SJCRH30 (cell line): ENCODE data around the gene ZNF786. TPM values are rescaled to one million over a fixed set of nuclear protein-coding genes. Genes with fewer than 3 reads are reported as not detected.

Source experiments
- DNase-seq, 2 experiments: peaks; one replicate each; pipeline ENCODE4 v3.0.0-alpha.2; 2015 to 2020
- H3K27ac ChIP-seq: fragments of 250-450 bp; sonication (Bioruptor Pico); 2 replicates; pipeline ENCODE4 v1.5.1; 2020; ENCODE audit warnings: mild to moderate bottlenecking, moderate library complexity
- H3K27me3 ChIP-seq: fragments of 250-450 bp; sonication (Bioruptor Pico); 2 replicates; pipeline ENCODE4 v1.5.1; 2020; ENCODE audit warnings: mild to moderate bottlenecking, moderate library complexity
- H3K36me3 ChIP-seq: fragments of 250-450 bp; sonication (Bioruptor Pico); 2 replicates; pipeline ENCODE4 v1.5.1; 2020; ENCODE audit warnings: mild to moderate bottlenecking, moderate library complexity
- H3K4me1 ChIP-seq: fragments of 250-450 bp; sonication (Bioruptor Pico); 2 replicates; pipeline ENCODE4 v1.5.1; 2020; ENCODE audit warnings: mild to moderate bottlenecking, moderate library complexity
- H3K4me3 ChIP-seq: fragments of 250-450 bp; sonication (Bioruptor Pico); 2 replicates; pipeline ENCODE4 v1.5.1; 2020; ENCODE audit warnings: mild to moderate bottlenecking, moderate library complexity
- H3K9me3 ChIP-seq: fragments of 250-450 bp; sonication (Bioruptor Pico); replicated peaks from 2 replicates; pipeline ENCODE4 v1.5.1; 2020; ENCODE audit warnings: mild to moderate bottlenecking, moderate library complexity
- total RNA-seq: library from RNA; depleted of rRNA; stranded (reverse); fragments of >200 nt; shearing (Covaris generic); gene quantifications from 2 replicates; pipeline ENCODE4 v1.2.3, GENCODE V29; 2014; rRNA removed

ZNF786 gene, protein sequence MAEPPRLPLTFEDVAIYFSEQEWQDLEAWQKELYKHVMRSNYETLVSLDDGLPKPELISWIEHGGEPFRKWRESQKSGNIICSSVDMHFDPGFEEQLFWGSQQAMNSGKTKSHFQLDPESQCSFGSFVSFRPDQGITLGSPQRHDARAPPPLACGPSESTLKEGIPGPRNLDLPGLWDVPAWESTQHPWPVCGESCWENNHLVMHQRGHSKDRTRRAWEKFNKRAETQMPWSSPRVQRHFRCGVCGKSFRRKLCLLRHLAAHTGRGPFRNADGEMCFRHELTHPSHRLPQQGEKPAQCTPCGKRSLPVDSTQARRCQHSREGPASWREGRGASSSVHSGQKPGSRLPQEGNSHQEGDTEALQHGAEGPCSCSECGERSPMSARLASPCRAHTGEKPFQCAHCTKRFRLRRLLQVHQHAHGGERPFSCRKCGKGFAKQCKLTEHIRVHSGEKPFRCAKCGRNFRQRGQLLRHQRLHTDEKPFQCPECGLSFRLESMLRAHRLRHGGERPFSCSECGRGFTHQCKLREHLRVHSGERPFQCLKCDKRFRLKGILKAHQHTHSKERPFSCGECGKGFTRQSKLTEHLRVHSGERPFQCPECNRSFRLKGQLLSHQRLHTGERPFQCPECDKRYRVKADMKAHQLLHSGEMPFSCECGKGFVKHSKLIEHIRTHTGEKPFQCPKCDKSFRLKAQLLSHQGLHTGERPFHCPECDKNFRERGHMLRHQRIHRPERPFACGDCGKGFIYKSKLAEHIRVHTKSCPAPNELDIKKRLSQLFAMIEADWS
- 4.0 and 5.2 TPM in 2 replicates for total RNA-seq

DNA sequence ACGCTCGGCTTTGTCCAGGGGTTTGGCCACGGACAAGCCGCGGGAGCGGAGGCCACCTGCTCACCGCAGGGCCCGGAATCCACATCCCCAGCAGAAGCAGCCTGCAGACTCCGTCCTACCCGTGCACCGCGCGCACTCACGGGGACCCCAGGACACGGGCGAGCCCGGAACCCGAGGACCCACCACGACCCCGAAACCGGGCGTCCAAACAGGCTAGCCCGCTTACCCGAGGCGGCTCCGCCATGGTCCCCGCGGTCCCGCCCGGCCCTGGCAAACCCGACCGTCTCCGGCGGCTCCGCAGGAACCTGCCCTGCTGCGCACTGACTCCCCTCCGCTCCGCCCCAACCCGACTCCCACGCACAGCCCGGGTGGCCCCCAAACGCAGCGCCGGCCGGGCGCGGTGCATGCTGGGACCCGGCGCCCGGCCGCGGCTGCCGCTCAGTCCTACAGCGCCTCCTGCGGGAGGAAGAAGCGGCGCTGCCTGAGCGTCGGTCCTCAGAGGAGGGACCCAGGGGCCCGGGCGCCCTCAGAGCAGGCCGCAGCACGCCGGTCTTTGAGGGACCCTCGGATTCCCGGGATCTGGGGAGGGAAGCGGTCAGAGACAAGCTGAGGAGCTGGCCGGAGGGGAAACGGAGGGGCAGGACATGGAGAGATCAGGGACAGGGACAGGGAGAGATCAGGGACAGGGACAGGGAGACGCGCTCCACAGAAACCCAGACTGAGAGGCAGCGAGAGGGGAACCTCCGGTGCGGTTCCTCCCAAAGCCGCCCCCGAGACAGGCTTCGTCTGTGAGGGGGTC lies at the start of gene ZNF786:
Gene ZNF786, minus strand, starts transcription at position 322 of the 799 bp plus-strand sequence. Its CDS starts 78 bp downstream, at position 244.
- Histone ChIP-seq H3K9me3 (no peaks in the 10 kb centered on the region), H3K36me3 (no peaks in the 10 kb centered on the region), H3K27ac (peak within 1 kb of the TSS; percentile 61), H3K4me3 (peak within 1 kb of the TSS; percentile 91), H3K4me1 (no peaks in the 10 kb centered on the region), H3K27me3 (no peaks in the 10 kb centered on the region)
- DNase-seq, result peak; percentile 89 to 94

DNA sequence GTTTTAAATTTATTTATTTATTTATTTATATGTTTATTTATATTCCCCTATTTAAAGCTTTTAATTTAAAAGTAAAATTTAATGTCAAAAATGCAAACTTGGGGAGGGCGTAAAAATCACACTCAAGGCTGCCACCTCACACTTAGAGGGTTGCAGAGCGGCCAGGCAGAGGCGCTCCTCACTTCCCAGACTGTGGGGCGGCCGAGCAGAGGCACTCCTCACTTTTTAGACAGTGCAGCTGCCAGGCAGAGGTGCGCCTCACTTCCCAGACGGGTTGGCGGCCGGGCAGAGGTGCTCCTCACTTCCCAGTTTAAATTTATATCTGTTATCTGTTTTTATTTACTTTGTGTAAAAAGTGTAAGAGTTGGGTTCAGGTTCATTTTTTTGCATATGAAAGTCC lies 45.6 kb upstream of the ZNF786 start:
- H3K4me3 ChIP-seq, result no peak overlapping the region
- no peaks in the 10 kb centered on the region for H3K4me1 ChIP-seq
- peaks cover 4% of the 10 kb centered on the region; the same call in 1 of the 2 replicates for H3K36me3 ChIP-seq
- DNase-seq, result no peak
- H3K27ac ChIP-seq, result no peak overlapping the region
- H3K9me3 ChIP-seq, result peaks cover under 1% of the 10 kb centered on the region
- no peaks in the 10 kb centered on the region for H3K27me3 ChIP-seq

DNA sequence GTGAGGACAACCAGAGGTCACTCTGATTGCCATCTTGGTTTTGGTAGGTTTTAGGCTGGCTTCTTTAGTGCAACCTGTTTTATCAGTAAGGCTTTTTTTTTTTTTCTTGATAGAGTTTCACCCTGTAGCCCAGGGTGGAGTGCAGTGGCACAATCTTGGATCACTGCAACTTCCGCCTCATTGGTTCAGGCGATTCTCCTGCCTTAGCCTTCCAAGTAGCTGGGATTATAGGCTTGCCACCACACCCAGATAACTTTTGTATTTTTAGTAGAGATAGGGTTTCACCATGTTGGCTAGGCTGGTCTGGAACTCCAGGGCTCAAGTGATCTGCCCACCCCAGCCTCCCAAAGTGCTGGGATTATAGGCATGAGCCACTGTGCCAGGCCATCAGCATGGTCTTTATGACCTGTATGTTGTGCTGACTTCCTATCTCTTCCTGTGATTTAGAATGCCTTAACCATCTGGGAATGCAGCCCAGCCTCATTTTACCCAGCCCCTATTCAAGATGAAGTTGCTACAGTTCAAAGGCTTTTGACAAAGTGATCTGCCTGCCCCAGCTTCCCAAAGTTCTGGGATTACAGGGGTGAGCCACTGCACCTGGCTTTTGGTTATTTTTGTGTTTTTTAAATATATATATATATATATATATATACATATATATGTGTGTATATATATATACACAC lies 42.7 kb upstream of the ZNF786 start:
- DNase-seq, result no peak
- H3K4me3 ChIP-seq, result no peak overlapping the region
- peaks cover 10% of the 10 kb centered on the region for H3K9me3 ChIP-seq
- peaks cover under 1% of the 10 kb centered on the region; the same call in 1 of the 2 replicates for H3K4me1 ChIP-seq
- H3K27ac ChIP-seq, result no peak overlapping the region
- H3K27me3 ChIP-seq, result no peaks in the 10 kb centered on the region
- H3K36me3 ChIP-seq, result peaks cover 13% of the 10 kb centered on the region

DNA sequence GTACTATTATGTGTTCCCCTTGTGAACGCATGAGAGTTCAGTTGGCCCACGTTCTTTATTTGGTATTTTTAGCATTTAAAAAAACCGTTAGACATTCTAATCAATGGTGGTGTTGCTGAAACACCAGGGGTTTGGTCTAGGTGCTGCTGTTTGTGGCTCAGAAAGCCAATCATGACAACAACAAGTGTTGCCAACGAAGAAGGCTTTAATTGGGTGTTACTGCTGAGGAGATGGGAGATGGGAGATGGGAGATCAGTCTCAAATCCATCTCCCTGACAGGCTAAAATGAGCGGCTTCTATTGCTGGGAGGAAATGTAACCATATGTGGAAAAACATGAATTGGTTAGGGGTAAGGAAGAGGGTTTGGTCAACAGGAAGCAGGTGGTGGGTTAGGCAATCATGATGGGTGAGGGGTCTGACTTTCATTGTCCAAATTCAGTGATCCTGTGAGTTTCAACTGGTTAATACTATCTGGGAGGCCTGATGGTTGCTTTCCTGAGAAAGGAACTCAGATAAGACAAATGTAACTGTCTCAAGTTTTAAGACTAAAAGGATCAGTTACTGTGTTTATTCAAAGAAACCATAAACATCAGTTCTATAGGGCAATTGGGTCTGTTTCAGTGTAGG lies 40.2 kb upstream of the ZNF786 start:
- no peak for DNase-seq
- H3K9me3 ChIP-seq, result peaks cover 10% of the 10 kb centered on the region
- peaks cover 4% of the 10 kb centered on the region; the same call in 1 of the 2 replicates for H3K4me1 ChIP-seq
- H3K36me3 ChIP-seq, result peaks cover 13% of the 10 kb centered on the region
- no peaks in the 10 kb centered on the region for H3K27me3 ChIP-seq
- H3K4me3 ChIP-seq, result no peak overlapping the region
- no peak overlapping the region for H3K27ac ChIP-seq

DNA sequence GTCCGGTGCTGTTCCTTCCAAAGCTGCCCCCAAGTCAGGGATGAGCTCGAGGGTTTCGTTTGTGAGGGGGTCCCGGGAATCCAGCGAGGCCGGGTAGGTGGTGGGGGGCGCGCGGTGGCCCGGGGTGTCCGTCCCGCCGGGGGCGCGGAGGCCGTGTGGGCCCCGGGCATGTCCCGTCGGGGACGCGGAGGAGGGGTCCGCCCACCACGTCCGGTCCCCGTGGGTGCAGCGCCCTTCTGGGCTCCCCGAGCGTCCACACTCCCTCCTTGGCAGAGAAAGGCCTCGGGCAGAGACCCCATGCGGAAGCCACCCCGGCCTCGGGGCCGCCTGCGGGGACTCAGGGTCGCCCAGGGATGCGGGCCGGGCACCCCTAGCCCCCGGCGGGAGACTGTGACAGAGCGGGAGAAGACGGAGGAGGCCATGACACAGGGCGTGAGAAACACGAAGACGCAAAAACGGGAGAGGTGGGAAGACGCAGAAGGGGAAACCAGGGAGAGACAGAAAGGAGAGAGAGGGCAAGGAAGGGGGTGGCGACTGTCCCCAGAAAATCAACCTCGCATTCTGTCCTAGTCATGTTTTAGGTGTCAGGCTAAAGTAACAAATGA lies 36.2 kb upstream of the ZNF786 start:
- Histone ChIP-seq H3K4me1 (peaks cover 9% of the 10 kb centered on the region), H3K9me3 (peaks cover 10% of the 10 kb centered on the region), H3K27me3 (no peaks in the 10 kb centered on the region), H3K27ac (peak overlapping the region; percentile 55), H3K36me3 (peaks cover 12% of the 10 kb centered on the region), H3K4me3 (peak overlapping the region; percentile 85)
- DNase-seq, result peak; percentile 74 to 76

DNA sequence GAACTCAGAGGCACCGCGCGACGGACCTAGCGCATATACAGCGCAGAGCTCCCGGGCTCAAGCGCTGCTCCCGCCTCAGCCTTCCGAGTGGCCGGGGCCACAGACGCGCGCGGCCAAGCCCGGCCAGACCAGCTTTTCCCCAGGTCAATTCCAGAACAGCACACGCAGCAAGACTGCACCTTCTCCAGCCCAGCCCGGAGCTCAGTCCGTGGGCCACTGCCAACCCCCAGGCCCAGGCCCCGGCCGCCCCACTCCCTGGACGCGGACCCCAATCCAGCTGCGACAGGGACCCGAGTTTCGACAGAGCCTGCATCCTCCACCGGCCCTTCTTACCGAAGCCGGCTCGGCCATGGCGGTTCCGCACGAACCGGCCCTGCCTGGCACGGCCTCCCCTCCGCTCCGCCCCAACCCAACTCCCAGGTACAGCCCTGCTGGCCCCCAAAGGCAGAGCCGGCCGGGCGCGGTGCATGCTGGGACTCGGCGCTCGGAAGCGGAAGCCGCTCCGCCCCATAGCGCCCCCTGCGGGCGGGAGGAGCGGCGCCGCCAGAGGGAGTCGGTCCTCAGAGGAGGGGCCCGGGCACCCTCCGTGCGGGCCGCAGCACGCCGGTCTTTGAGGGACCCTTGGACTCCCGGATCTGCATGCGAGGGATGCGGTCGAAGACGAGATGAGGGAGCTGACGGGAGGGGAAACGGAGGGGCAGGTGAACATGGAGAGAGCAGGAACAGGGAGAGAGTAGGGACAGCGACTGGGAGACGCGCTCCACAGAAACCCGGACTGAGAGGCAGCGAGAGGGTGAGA lies 35.5 kb upstream of the ZNF786 start, which contains the start of gene ZNF425:
Gene ZNF425, minus strand, starts transcription at position 462 of the 799 bp plus-strand sequence. Its CDS starts 111 bp downstream, at position 351.
- H3K9me3 ChIP-seq, result peaks cover 9% of the 10 kb centered on the region

DNA sequence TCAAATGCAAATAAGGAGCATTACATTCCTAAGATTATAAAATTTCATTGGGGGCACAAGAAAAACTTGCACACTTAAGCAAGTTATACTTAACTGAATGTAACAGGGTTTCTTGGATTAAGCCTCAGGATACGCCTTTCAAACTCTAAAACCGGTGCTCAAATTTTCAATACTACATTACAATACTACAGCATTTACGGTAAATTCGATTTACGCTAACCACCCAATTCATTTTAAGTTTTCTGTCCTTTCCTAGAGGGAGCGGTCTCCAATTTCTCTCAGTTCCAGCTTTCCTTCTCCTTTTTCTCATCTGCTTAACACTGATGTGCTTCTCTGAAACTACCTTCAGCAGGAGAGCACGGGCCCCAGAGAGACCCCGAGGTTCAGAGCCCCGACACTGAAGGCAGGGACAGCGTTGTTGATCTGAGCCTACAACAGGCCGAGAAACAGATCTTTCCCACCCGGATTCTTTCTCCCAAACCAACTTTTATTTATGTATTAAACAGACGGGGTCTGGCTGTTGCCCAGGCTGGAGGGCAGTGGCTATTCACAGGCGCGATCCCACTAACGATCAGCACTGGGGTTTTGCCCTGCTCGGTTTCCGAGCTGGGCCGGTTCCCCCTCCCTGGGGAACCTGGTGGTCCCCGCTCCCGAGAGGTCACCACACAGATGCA lies 34.8 kb upstream of the ZNF786 start:
- peaks cover 2% of the 10 kb centered on the region for H3K36me3 ChIP-seq
- H3K4me1 ChIP-seq, result peaks cover 9% of the 10 kb centered on the region
- H3K27me3 ChIP-seq, result no peaks in the 10 kb centered on the region
- H3K27ac ChIP-seq, result peak overlapping the region; percentile 55
- peak in 1 of 2 experiments; percentile 42 for DNase-seq
- peak overlapping the region; percentile 85 for H3K4me3 ChIP-seq
- H3K9me3 ChIP-seq, result peaks cover 2% of the 10 kb centered on the region

More for the DNA sequence above, 35.5 kb upstream of the ZNF786 start, which contains the start of gene ZNF425:
- no peaks in the 10 kb centered on the region for H3K27me3 ChIP-seq
- peak; percentile 90 to 95 for DNase-seq
- H3K4me3 ChIP-seq, result peak within 1 kb of the TSS; percentile 85
- H3K36me3 ChIP-seq, result peaks cover 9% of the 10 kb centered on the region
- peaks cover 9% of the 10 kb centered on the region for H3K4me1 ChIP-seq
- H3K27ac ChIP-seq, result peak within 1 kb of the TSS; percentile 55

DNA sequence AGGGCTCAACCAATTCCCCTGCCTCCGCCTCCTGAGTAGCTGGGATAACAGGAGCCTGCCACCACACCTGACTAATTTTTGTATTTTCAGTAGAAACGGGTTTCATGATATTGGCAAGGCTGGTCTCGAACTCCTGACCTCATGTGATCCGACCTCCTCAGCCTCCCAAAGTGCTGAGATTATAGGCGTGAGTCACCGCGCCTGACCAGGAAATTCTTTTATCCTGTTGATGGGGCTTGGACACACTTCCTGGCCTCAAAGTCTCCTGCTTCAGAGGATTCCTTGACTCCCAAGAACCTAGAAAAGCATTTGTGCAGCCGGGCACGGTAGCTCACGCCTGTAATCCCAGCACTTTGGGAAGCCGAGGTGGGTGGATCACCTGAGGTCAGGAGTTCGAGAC lies 19.5 kb upstream of the ZNF786 start:
- Histone ChIP-seq H3K27ac (no peak overlapping the region), H3K4me1 (no peaks in the 10 kb centered on the region), H3K36me3 (no peaks in the 10 kb centered on the region), H3K4me3 (no peak overlapping the region), H3K27me3 (no peaks in the 10 kb centered on the region), H3K9me3 (no peaks in the 10 kb centered on the region)
- no peak for DNase-seq

DNA sequence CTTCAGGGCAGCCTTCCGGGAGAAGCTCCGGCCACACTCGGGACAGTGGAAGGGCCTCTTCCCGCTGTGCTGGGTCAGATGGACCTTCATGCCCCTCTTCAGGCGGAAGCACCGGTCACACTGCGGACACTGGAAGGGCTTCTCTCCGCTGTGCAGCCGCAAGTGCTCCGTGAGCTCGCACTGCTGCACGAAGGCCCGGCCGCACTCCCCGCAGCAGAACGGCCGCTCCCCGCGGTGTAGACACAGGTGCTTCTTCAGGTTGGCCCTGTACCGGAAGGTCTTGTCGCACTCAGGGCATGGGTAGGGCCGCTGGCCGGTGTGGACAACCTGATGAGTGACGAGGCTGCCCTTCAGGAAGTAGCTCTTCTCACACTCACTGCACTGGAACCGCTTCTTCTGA lies 14.2 kb upstream of the ZNF786 start:
- no peak for DNase-seq
- Histone ChIP-seq H3K9me3 (no peaks in the 10 kb centered on the region), H3K4me1 (no peaks in the 10 kb centered on the region), H3K4me3 (no peak overlapping the region), H3K27ac (no peak overlapping the region), H3K36me3 (no peaks in the 10 kb centered on the region), H3K27me3 (no peaks in the 10 kb centered on the region)

DNA sequence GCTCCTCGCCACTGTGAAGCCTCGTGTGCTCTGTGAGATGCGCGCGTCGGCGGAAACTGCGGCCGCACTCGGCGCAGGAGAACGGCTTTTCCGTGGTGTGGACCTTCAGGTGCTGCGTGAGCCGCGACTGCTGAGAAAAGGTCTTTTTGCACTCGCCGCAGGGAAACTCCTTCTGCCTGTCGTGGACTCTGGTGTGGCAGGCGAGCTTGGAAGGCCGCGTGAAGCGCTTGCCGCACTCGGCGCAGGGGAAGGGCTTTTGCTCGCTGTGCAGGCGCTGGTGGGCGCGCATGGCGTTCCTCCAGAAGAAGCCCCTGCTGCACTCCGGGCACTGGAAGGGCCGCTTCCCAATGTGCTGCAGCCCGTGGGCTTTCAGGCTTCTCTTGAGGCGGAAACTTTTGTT lies 13.7 kb upstream of the ZNF786 start:
- H3K9me3 ChIP-seq, result no peaks in the 10 kb centered on the region
- H3K4me3 ChIP-seq, result no peak overlapping the region
- H3K27ac ChIP-seq, result no peak overlapping the region
- no peaks in the 10 kb centered on the region for H3K36me3 ChIP-seq
- H3K4me1 ChIP-seq, result no peaks in the 10 kb centered on the region
- no peaks in the 10 kb centered on the region for H3K27me3 ChIP-seq
- no peak for DNase-seq

DNA sequence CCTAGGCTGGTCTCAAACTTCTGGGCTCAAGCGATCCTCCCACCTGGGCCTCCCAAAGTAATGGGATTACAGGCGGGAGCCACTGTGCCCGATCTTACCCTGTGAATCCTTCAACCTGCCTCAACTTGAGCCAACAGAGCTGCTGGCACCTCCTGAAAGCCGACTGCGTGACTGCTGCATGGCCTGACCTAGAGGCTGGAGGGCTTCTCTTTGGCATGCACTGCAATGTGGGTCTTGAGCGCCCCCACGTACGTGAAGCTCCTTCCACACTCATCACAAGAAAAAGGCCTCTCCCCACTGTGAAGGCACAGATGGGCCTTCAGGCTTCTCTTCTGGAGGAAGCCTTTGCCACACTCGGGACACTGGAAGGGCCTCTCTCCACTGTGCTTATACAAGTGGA lies 12.9 kb upstream of the ZNF786 start:
- Histone ChIP-seq H3K4me3 (no peak overlapping the region), H3K27ac (no peak overlapping the region), H3K4me1 (no peaks in the 10 kb centered on the region), H3K9me3 (no peaks in the 10 kb centered on the region), H3K27me3 (no peaks in the 10 kb centered on the region), H3K36me3 (no peaks in the 10 kb centered on the region)
- no peak for DNase-seq

DNA sequence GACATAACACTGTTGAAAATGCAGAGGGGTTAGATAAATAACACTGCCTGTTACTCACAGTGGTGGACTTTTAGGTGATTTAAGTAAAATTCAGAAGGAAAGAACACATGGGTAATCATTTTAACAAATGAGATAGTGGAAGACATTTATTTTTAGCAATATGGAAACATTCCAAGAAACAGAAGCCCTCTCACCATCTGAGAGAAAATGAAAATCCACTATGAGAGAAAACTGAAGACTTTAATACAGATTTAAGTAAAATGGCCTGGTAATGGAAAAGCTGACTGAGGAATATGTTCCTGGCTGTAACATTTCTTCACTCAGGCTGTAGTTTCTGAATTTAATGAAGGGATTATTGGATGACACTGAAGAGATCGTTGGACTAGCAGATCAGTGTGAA lies 12.1 kb upstream of the ZNF786 start:
- H3K36me3 ChIP-seq, result no peaks in the 10 kb centered on the region
- no peak for DNase-seq
- H3K9me3 ChIP-seq, result no peaks in the 10 kb centered on the region
- H3K4me1 ChIP-seq, result no peaks in the 10 kb centered on the region
- no peak overlapping the region for H3K4me3 ChIP-seq
- no peak overlapping the region for H3K27ac ChIP-seq
- H3K27me3 ChIP-seq, result no peaks in the 10 kb centered on the region
